B cell (primary cell): ENCODE results near the gene ARIH2. TPM values are rescaled to one million over a fixed set of nuclear protein-coding genes. Genes with fewer than 3 reads are reported as not detected.

Source experiments
- ATAC-seq: fragments of 200-7000 bp; cut with Tn5 transposase; one replicate; pipeline ENCODE4 v1.10.0; 2021; ENCODE audit warnings: low read depth, mild to moderate bottlenecking, moderate number of reproducible peaks, moderate library complexity
- CTCF ChIA-PET: fragments of 350-600 bp; sonication (Branson Sonifier 250); formaldehyde crosslinking; loops from one replicate; lab custom pipeline; 2021; ENCODE audit warnings: antibody characterized with exemption, inconsistent platforms; lab: Charles Lee
- POLR2A ChIA-PET: fragments of 350-600 bp; sonication (Branson Sonifier 250); formaldehyde crosslinking; loops from one replicate; lab custom pipeline; 2021; ENCODE audit warnings: antibody characterized with exemption; lab: Charles Lee
- DNase-seq: peaks from one replicate; pipeline ENCODE4 v3.0.0; 2013
- H2AFZ ChIP-seq: 2 replicates; pipeline ENCODE4 v1.6.1; 2012; ENCODE audit warnings: mild to moderate bottlenecking, low read depth, low read length; ENCODE audit not compliant: insufficient read depth, poor library complexity, severe bottlenecking
- H3K27ac ChIP-seq, 2 donors: 1 replicate in 1 of 2; 2 replicates in 1 of 2; pipeline ENCODE4 v1.5.1; 2012 to 2013; ENCODE audit warnings: low read length in 2 of 2, mild to moderate bottlenecking in 2 of 2, moderate library complexity in 1 of 2
- H3K27me3 ChIP-seq, 4 experiments: fragments of 200-600 bp in 1 of 4; sonication (generic) in 1 of 4; replicated peaks in 1 of 4; 1 replicate in 2 of 4; 2 replicates in 2 of 4; pipeline versions ENCODE4 v1.6.1 to v1.7.0; 2013 to 2016; ENCODE audit warnings: low read length in 3 of 4, mild to moderate bottlenecking in 2 of 4, mixed read lengths in 1 of 4, moderate library complexity in 1 of 4; ENCODE audit not compliant: insufficient read depth in 4 of 4, control insufficient read depth in 3 of 4; ENCODE audit errors: control extremely low read depth in 1 of 4
- H3K36me3 ChIP-seq, 2 experiments: replicated peaks in 1 of 2; 1 replicate in 1 of 2; 2 replicates in 1 of 2; pipeline versions ENCODE4 v1.6.1 to v1.7.1; 2013; ENCODE audit warnings: low read length in 1 of 2; ENCODE audit not compliant: insufficient read depth in 2 of 2, control insufficient read depth in 1 of 2; ENCODE audit errors: control extremely low read depth in 1 of 2, extremely low read depth in 1 of 2
- H3K4me1 ChIP-seq, 2 donors: fragments of 200-600 bp in 1 of 2; sonication (generic) in 1 of 2; 1 replicate in 1 of 2; 2 replicates in 1 of 2; pipeline versions ENCODE4 v1.5.1 to v1.6.1; 2013 to 2017; ENCODE audit warnings: low read length in 2 of 2; ENCODE audit not compliant: control insufficient read depth in 2 of 2, insufficient read depth in 2 of 2
- H3K4me2 ChIP-seq: replicated peaks from 2 replicates; pipeline ENCODE3; 2012; ENCODE audit warnings: mild to moderate bottlenecking, low read depth, low read length; ENCODE audit not compliant: poor library complexity, severe bottlenecking
- H3K4me3 ChIP-seq, 5 experiments: fragments of 200-600 bp in 1 of 5; sonication (generic) in 1 of 5; 1 replicate in 3 of 5; 2 replicates in 2 of 5; pipeline versions ENCODE4 v1.5.1 to v1.7.0; 2011 to 2016; ENCODE audit warnings: low read length in 4 of 5, mild to moderate bottlenecking in 4 of 5, low read depth in 2 of 5, control low read depth in 1 of 5, moderate library complexity in 1 of 5; ENCODE audit not compliant: insufficient read depth in 1 of 5; ENCODE audit errors: control extremely low read depth in 1 of 5, extremely low read depth in 1 of 5
- H3K79me2 ChIP-seq: fragments of 200-600 bp; sonication (generic); one replicate; pipeline ENCODE4 v1.6.0; 2016; ENCODE audit warnings: low read length; ENCODE audit not compliant: control insufficient read depth, insufficient read depth
- H3K9ac ChIP-seq: fragments of 200-600 bp; sonication (generic); 2 replicates; pipeline ENCODE4 v1.6.1; 2017; ENCODE audit warnings: mild to moderate bottlenecking, low read length, moderate library complexity
- H3K9me3 ChIP-seq, 3 donors: one replicate each; pipeline versions ENCODE4 v1.6.1 to v1.7.1; 2013; ENCODE audit warnings: low read length in 2 of 3; ENCODE audit not compliant: control insufficient read depth in 2 of 3, insufficient read depth in 1 of 3; ENCODE audit errors: control extremely low read depth in 1 of 3
- H4K20me1 ChIP-seq: 2 replicates; pipeline ENCODE4 v1.6.0; 2012; ENCODE audit warnings: mild to moderate bottlenecking, low read length; ENCODE audit not compliant: insufficient read depth, control insufficient read depth, poor library complexity, severe bottlenecking
- H3K27ac Mint-ChIP-seq: one replicate; pipeline ENCODE4 v1.8.0; 2021; ENCODE audit warnings: mixed read lengths
- H3K27me3 Mint-ChIP-seq: one replicate; pipeline ENCODE4 v1.8.0; 2021; ENCODE audit warnings: mixed read lengths
- H3K4me1 Mint-ChIP-seq: one replicate; pipeline ENCODE4 v1.8.0; 2021; ENCODE audit warnings: mixed read lengths
- H3K4me3 Mint-ChIP-seq: one replicate; pipeline ENCODE4 v1.8.0; 2021; ENCODE audit warnings: mixed read lengths
- H3K9me3 Mint-ChIP-seq: one replicate; pipeline ENCODE4 v1.8.0; 2022; ENCODE audit warnings: mixed read lengths; ENCODE audit not compliant: insufficient read depth
- EZH2 ChIP-seq: IDR thresholded peaks from 2 replicates; pipeline ENCODE4 v1.6.1; 2012; ENCODE audit warnings: borderline replicate concordance, low read depth, mild to moderate bottlenecking, moderate library complexity, low read length; ENCODE audit not compliant: insufficient read depth, poor library complexity, severe bottlenecking
- WGBS: methylation state at CpG from one replicate; pipeline ENCODE4 v1.1.5; 2013; ENCODE audit warnings: missing lambda C conversion rate; ENCODE audit not compliant: insufficient coverage; 5-methylcytosine and 5-hydroxymethylcytosine counted together
- intact Hi-C: fragments of 100-400 bp; cut with micrococcal nuclease; formaldehyde crosslinking; loops from one replicate; pipeline ENCODE4 v1.10.0; 2022
- polyA plus RNA-seq: library from polyadenylated mRNA; depleted of rRNA; stranded (reverse); fragments of >200 nt; gene quantifications from 2 replicates; pipeline ENCODE4 v1.2.3, GENCODE V29; 2012
- total RNA-seq, 2 donors: library from RNA; stranded (reverse); fragments of 120-200 nt in 1 of 2; gene quantifications; 1 replicate in 1 of 2; 2 replicates in 1 of 2; pipeline versions ENCODE4 v1.2.3 to v1.2.4, GENCODE V29; 2013 to 2022
- TF ChIP-seq, protein P1 (sequence below): fragments of 200-600 bp; IDR thresholded peaks from one replicate; pipeline ENCODE4 v1.8.0; 2022; ENCODE audit warnings: antibody characterized with exemption, mild to moderate bottlenecking

The ARIH2 gene
- total and polyA plus RNA-seq, 2 donors (not counting 1 experiment from before 2014, with no cell fraction given), result 114 to 148 TPM

- no peak overlapping the region for H3K27ac ChIP-seq
- DNase-seq (no peak), ATAC-seq (no peak)
- ChIA-PET POLR2A (no interaction called here), CTCF (interaction anchor here (0.6 to 2.4 kb wide), 8 partner anchors 11 to 270 kb away, joined by 3 to 22 read pairs (median 3); partner anchors contain the start of gene ARIH2)
- Mint-ChIP-seq H3K27ac (no peak overlapping the region), H3K9me3 (no peaks in the 10 kb centered on the region), H3K27me3 (no peaks in the 10 kb centered on the region), H3K4me1 (peaks cover 12% of the 10 kb centered on the region), H3K4me3 (no peak overlapping the region)
- no peaks in the 10 kb centered on the region for H3K9me3 ChIP-seq
- peaks cover 27% of the 10 kb centered on the region for H3K79me2 ChIP-seq
- no peaks in the 10 kb centered on the region for H3K27me3 ChIP-seq
- H3K4me2 ChIP-seq, result no peak overlapping the region
- no CpG with 5 or more reads among the region's 4 CpGs for WGBS
- TF ChIP-seq, protein P1, sequence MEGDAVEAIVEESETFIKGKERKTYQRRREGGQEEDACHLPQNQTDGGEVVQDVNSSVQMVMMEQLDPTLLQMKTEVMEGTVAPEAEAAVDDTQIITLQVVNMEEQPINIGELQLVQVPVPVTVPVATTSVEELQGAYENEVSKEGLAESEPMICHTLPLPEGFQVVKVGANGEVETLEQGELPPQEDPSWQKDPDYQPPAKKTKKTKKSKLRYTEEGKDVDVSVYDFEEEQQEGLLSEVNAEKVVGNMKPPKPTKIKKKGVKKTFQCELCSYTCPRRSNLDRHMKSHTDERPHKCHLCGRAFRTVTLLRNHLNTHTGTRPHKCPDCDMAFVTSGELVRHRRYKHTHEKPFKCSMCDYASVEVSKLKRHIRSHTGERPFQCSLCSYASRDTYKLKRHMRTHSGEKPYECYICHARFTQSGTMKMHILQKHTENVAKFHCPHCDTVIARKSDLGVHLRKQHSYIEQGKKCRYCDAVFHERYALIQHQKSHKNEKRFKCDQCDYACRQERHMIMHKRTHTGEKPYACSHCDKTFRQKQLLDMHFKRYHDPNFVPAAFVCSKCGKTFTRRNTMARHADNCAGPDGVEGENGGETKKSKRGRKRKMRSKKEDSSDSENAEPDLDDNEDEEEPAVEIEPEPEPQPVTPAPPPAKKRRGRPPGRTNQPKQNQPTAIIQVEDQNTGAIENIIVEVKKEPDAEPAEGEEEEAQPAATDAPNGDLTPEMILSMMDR, result no peak
- TF ChIP-seq EZH2, result no peak
- H3K36me3 ChIP-seq, result peaks cover 0 to 11% of the 10 kb centered on the region in 2 experiments
- H2AFZ ChIP-seq, result no peak overlapping the region
- H3K4me3 ChIP-seq, result no peak overlapping the region
- H3K4me1 ChIP-seq, result no peaks in the 10 kb centered on the region
- intact Hi-C loops, result no loop called here
- peaks cover 8% of the 10 kb centered on the region for H4K20me1 ChIP-seq
- no peak overlapping the region for H3K9ac ChIP-seq
These were observed 33.1 kb downstream of the ARIH2 start for GRCh38 chr3:48951764-48952163.

GRCh38 chr3:48952510-48953118 is 34.0 kb downstream of the ARIH2 start:
- Mint-ChIP-seq H3K9me3 (no peaks in the 10 kb centered on the region), H3K27ac (no peak overlapping the region), H3K4me1 (peaks cover 12% of the 10 kb centered on the region), H3K27me3 (no peaks in the 10 kb centered on the region), H3K4me3 (no peak overlapping the region)
- Histone ChIP-seq H2AFZ (no peak overlapping the region), H3K4me3 (no peak overlapping the region), H3K27ac (no peak overlapping the region), H3K27me3 (no peaks in the 10 kb centered on the region), H3K4me2 (no peak overlapping the region), H3K9ac (no peak overlapping the region), H4K20me1 (peaks cover 9% of the 10 kb centered on the region), H3K36me3 (peaks cover 2 to 15% of the 10 kb centered on the region in 2 experiments), H3K9me3 (no peaks in the 10 kb centered on the region), H3K4me1 (no peaks in the 10 kb centered on the region), H3K79me2 (peaks cover 36% of the 10 kb centered on the region)
- TF ChIP-seq EZH2, result no peak
- TF ChIP-seq, protein P1, result peak; percentile 43
- POLR2A ChIA-PET, result interaction anchor here (0.6 kb wide), 2 partner anchors 174 to 1111 kb away, joined by 3 to 7 read pairs; no protein-coding TSS in a partner anchor
- ATAC-seq (peak; percentile 31), DNase-seq (peak; percentile 56)
- CTCF ChIA-PET, result interaction anchor here (0.6 to 2.4 kb wide), 11 partner anchors 12 to 271 kb away, joined by 3 to 22 read pairs (median 3); partner anchors contain the start of genes ARIH2 and IP6K2
- WGBS, result 84% methylated on average over 4 of the region's 8 CpGs
- intact Hi-C loops, result no loop called here
